Tibial nerve (tissue), 4 donors: ENCODE data around the gene ANO6.

Source experiments
- EP300 ChIP-seq, 2 donors: sonication (generic); formaldehyde crosslinking; IDR thresholded peaks; one replicate each; pipeline ENCODE4 v1.6.1; 2017; ENCODE audit warnings: antibody characterized with exemption in 2 of 2, mild to moderate bottlenecking in 1 of 2
- POLR2A ChIP-seq, 2 donors: fragments of 450-650 bp; IDR thresholded peaks; one replicate each; pipeline ENCODE4 v1.6.1; 2017; ENCODE audit warnings: antibody characterized with exemption in 2 of 2, mild to moderate bottlenecking in 2 of 2, moderate library complexity in 2 of 2
- TF ChIP-seq, protein P1 (sequence below), 5 experiments: fragments of 200-600 bp in 3 of 5; fragments of 450-650 bp in 2 of 5; sonication (generic) in 3 of 5; IDR thresholded peaks; one replicate each; pipeline ENCODE4 v1.5.1; 2016 to 2019; ENCODE audit warnings: antibody characterized with exemption in 5 of 5, mild to moderate bottlenecking in 3 of 5, moderate library complexity in 2 of 5

DNA sequence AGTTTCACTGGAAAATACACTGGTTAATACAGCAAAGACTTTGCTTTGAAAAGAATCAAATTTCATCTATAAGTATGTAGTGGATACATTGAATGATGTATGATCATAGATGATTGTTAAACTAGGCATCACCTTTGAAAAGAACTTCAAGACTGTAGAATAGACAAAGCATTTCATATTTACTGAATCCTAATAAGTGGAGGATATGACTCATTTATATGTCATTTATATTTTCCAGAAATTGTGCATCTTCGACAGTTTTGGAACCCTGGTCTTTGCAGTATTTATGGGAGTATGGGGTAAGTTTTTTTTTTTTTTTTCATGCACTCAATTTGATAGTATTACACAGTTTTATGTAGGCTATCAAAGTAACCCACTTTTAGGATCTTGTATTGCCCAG, 161.9 kb downstream of the ANO6 start:
- TF ChIP-seq, protein P1, sequence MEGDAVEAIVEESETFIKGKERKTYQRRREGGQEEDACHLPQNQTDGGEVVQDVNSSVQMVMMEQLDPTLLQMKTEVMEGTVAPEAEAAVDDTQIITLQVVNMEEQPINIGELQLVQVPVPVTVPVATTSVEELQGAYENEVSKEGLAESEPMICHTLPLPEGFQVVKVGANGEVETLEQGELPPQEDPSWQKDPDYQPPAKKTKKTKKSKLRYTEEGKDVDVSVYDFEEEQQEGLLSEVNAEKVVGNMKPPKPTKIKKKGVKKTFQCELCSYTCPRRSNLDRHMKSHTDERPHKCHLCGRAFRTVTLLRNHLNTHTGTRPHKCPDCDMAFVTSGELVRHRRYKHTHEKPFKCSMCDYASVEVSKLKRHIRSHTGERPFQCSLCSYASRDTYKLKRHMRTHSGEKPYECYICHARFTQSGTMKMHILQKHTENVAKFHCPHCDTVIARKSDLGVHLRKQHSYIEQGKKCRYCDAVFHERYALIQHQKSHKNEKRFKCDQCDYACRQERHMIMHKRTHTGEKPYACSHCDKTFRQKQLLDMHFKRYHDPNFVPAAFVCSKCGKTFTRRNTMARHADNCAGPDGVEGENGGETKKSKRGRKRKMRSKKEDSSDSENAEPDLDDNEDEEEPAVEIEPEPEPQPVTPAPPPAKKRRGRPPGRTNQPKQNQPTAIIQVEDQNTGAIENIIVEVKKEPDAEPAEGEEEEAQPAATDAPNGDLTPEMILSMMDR (IDR thresholded peaks at IDR 0.05), result no peak
- TF ChIP-seq POLR2A (IDR thresholded peaks at IDR 0.05), result no peak
- no peak for TF ChIP-seq EP300 (IDR thresholded peaks at IDR 0.05)
